ENCODE data around the gene RNLS. TPM values are rescaled to one million over a fixed set of nuclear protein-coding genes. Genes with fewer than 3 reads are reported as not detected.

The RNLS gene
- total RNA-seq, 1 experiment from 2014 or later, result 8.7 TPM

- Mint-ChIP-seq H3K27ac (peak overlapping the region; percentile 82), H3K9me3 (peaks cover 18% of the 10 kb centered on the region), H3K36me3 (peaks cover 12% of the 10 kb centered on the region), H3K4me3 (peak overlapping the region; percentile 35), H3K4me1 (peaks cover 60% of the 10 kb centered on the region), H3K27me3 (ENCODE audit: low read depth) (no peaks in the 10 kb centered on the region)
- no peak for TF ChIP-seq ZBTB21 (CRISPR knock-in tag; IDR thresholded peaks at IDR 0.05; ENCODE audit: borderline replicate concordance)
- no peak for TF ChIP-seq FOXP4 (CRISPR knock-in tag; IDR thresholded peaks at IDR 0.05)
- TF ChIP-seq ETV6 (CRISPR knock-in tag; IDR thresholded peaks at IDR 0.05), result no peak
- TF ChIP-seq PRDM15 (CRISPR knock-in tag; IDR thresholded peaks at IDR 0.05), result peak; percentile 72
- no peak for TF ChIP-seq ATF2 (CRISPR knock-in tag; IDR thresholded peaks at IDR 0.05; ENCODE audit: borderline replicate concordance, low read depth)
- TF ChIP-seq RELA (CRISPR knock-in tag; IDR thresholded peaks at IDR 0.05; ENCODE audit: borderline replicate concordance), result no peak
- ChIA-PET POLR2A (interaction anchor here (1.4 kb wide), 1 partner anchor 484 kb away, joined by 3 read pairs; the partner anchor contains the start of genes KLLN and PTEN), CTCF (interaction anchor here (1.4 to 1.9 kb wide), 2 partner anchors 39 to 42 kb away, joined by 3 to 7 read pairs; no protein-coding TSS in a partner anchor)
- DNase-seq (ENCODE audit: low spot score), result no peak
- ATAC-seq, result peak; percentile 90
Measured at GRCh38 chr10:88347597-88348304, 235.4 kb downstream of the RNLS start.

GRCh38 chr10:88347022-88347421 lies 236.1 kb downstream of the RNLS start:
- POLR2A ChIA-PET, result interaction anchor here (0.6 to 1.4 kb wide), 2 partner anchors 484 to 494 kb away, joined by 3 to 7 read pairs; partner anchors contain the start of genes KLLN and PTEN
- Mint-ChIP-seq H3K4me1 (peaks cover 60% of the 10 kb centered on the region), H3K9me3 (peaks cover 15% of the 10 kb centered on the region), H3K4me3 (peak overlapping the region; percentile 35; the same call in 1 of the 2 replicates), H3K27me3 (ENCODE audit: low read depth) (no peaks in the 10 kb centered on the region), H3K27ac (no peak overlapping the region), H3K36me3 (peaks cover 12% of the 10 kb centered on the region)
- CTCF ChIA-PET, result interaction anchor here (1.4 to 1.9 kb wide), 2 partner anchors 40 to 43 kb away, joined by 3 to 7 read pairs; no protein-coding TSS in a partner anchor
- DNase-seq (ENCODE audit: low spot score) (no peak), ATAC-seq (peak; percentile 8; the same call in 1 of the 2 replicates)
- no peak for TF ChIP-seq MYBL2 (CRISPR knock-in tag; IDR thresholded peaks at IDR 0.05)
- no peak for TF ChIP-seq ZNF423 (CRISPR knock-in tag; IDR thresholded peaks at IDR 0.05)
- TF ChIP-seq SOX15 (CRISPR knock-in tag; IDR thresholded peaks at IDR 0.05), result no peak
- no peak for TF ChIP-seq MLX (CRISPR knock-in tag; IDR thresholded peaks at IDR 0.05)
- no peak for TF ChIP-seq GTF2I (CRISPR knock-in tag; conservative IDR thresholded peaks at IDR 0.05)
- no peak for TF ChIP-seq CTCF (IDR thresholded peaks at IDR 0.05)
- TF ChIP-seq ATF3 (CRISPR knock-in tag; conservative IDR thresholded peaks at IDR 0.05), result no peak

Data from WTC11 (cell line).